Measurements from ENCODE around the gene MTA1.

The MTA1 gene

GRCh38 chr14:105426416-105427130 lies 6.9 kb downstream of the MTA1 start:
- POLR2A ChIA-PET (ENCODE audit: low non-redundant PET), result no interaction called here
- no peak for TF ChIP-seq CTCF (conservative IDR thresholded peaks at IDR 0.05; ENCODE audit: low read depth)
- CTCF ChIA-PET, result no interaction called here
- H3K27ac ChIP-seq, result peak overlapping the region; percentile 7; the same call in 1 of the 2 replicates
- no peak for DNase-seq (ENCODE audit: low spot score)

- no peak for DNase-seq (ENCODE audit: low spot score)
- CTCF ChIA-PET, result no interaction called here
- POLR2A ChIA-PET (ENCODE audit: low non-redundant PET), result no interaction called here
- peak overlapping the region; percentile 67; the same call in 1 of the 2 replicates for H3K27ac ChIP-seq
- no peak for TF ChIP-seq CTCF (conservative IDR thresholded peaks at IDR 0.05; ENCODE audit: low read depth)
Observed at GRCh38 chr14:105427412-105427811, 7.8 kb downstream of the MTA1 start.

- TF ChIP-seq CTCF (conservative IDR thresholded peaks at IDR 0.05; ENCODE audit: low read depth), result no peak
- ChIA-PET CTCF (interaction anchor here (1.2 kb wide), 1 partner anchor 20 kb away, joined by 4 read pairs; no protein-coding TSS in a partner anchor), POLR2A (ENCODE audit: low non-redundant PET) (no interaction called here)
- no peak for DNase-seq (ENCODE audit: low spot score)
- H3K27ac ChIP-seq, result peak overlapping the region; percentile 67
Observed at GRCh38 chr14:105427936-105428485, 8.4 kb downstream of the MTA1 start.

GRCh38 chr14:105430042-105430441 lies 10.4 kb downstream of the MTA1 start:
- H3K27ac ChIP-seq, result peak overlapping the region; percentile 67
- POLR2A ChIA-PET (ENCODE audit: low non-redundant PET), result no interaction called here
- no peak for TF ChIP-seq CTCF (conservative IDR thresholded peaks at IDR 0.05; ENCODE audit: low read depth)
- no peak for DNase-seq (ENCODE audit: low spot score)
- CTCF ChIA-PET, result interaction anchor here (1.0 to 1.4 kb wide), 2 partner anchors 51 to 60 kb away, joined by 3 to 7 read pairs; no protein-coding TSS in a partner anchor

GRCh38 chr14:105430565-105430964 lies 10.9 kb downstream of the MTA1 start:
- peak overlapping the region; percentile 91 for H3K27ac ChIP-seq
- ChIA-PET CTCF (interaction anchor here (1.0 to 1.4 kb wide), 3 partner anchors 50 to 60 kb away, joined by 3 to 7 read pairs (median 4); no protein-coding TSS in a partner anchor), POLR2A (ENCODE audit: low non-redundant PET) (no interaction called here)
- TF ChIP-seq CTCF (conservative IDR thresholded peaks at IDR 0.05; ENCODE audit: low read depth), result no peak
- DNase-seq (ENCODE audit: low spot score), result peak; percentile 89

GRCh38 chr14:105431256-105431655 lies 11.6 kb downstream of the MTA1 start:
- TF ChIP-seq CTCF (conservative IDR thresholded peaks at IDR 0.05; ENCODE audit: low read depth), result no peak

More at GRCh38 chr14:105431256-105431655, 11.6 kb downstream of the MTA1 start:
- no peak for DNase-seq (ENCODE audit: low spot score)
- CTCF ChIA-PET, result interaction anchor here (0.6 to 1.4 kb wide), 4 partner anchors 50 to 61 kb away, joined by 3 to 7 read pairs (median 4); no protein-coding TSS in a partner anchor
- POLR2A ChIA-PET (ENCODE audit: low non-redundant PET), result no interaction called here
- H3K27ac ChIP-seq, result peak overlapping the region; percentile 91
